ENCODE data around the gene ARRDC3.

DNA sequence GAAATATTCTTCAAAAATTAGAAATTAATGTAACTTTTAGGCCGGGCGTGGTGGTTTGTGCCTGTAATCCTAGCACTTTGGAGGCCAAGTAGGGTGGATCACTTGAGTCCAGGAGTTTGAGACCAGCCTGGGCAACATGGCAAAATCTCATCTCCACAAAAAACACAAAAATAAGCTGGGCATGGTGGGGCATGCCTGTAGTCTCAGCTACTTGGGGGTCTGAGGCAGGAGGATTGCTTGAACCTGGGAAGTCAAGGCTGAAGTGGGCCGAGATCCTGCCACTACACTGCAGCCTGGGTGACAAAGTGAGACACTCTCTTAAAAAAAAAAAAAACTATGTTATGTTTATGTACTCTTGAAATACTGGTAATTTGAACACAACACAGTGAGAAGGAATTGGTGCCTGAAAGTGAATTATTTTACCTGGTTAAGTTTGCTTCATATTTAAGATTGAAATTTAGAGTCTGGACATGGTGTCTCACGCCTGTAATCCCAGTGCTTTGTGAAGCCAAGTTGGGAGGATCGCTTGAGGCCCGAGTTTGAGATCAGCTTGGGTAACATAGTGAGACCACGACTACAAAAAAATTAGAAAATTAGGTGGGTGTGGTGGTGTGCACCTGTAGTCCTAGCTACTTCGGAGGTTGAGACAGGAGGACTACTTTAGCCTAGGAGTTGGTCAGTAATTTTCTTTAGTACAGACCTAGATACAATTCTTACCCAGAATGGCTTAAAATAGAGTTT lies 15.0 kb downstream of the ARRDC3 start:
- TF ChIP-seq CTCF (IDR thresholded peaks at IDR 0.05; ENCODE audit: low read depth, low read length) (no peak), EZH2phosphoT487 (IDR thresholded peaks at IDR 0.05; ENCODE audit: low read depth) (no peak)

Measured in OCI-LY3 (cell line).